Heart left ventricle (tissue), 16 donors: ENCODE results near the gene ACOT12. TPM values are rescaled to one million over a fixed set of nuclear protein-coding genes. Genes with fewer than 3 reads are reported as not detected.

Experiments used
- ATAC-seq, 4 donors: fragments of 200-7000 bp; cut with Tn5 transposase; one replicate each; pipeline ENCODE4 v1.9.1; 2020 to 2022; ENCODE audit warnings: moderate library complexity in 4 of 4, mild to moderate bottlenecking in 3 of 4, moderate number of reproducible peaks in 1 of 4
- DNase-seq, 5 donors: peaks; one replicate each; pipeline ENCODE4 v3.0.0-alpha.2; 2020
- H3K27ac ChIP-seq, 12 donors: fragments of 200-600 bp; sonication (generic) in 4 of 12; one replicate each; pipeline versions ENCODE4 v1.5.0 to v1.8.0; 2016 to 2022; ENCODE audit warnings: mild to moderate bottlenecking in 2 of 12
- H3K27me3 ChIP-seq, 9 donors: fragments of 200-600 bp; sonication (generic) in 2 of 9; one replicate each; pipeline versions ENCODE4 v1.5.1 to v1.8.0; 2016 to 2022; ENCODE audit warnings: mild to moderate bottlenecking in 3 of 9
- H3K36me3 ChIP-seq, 9 donors: fragments of 200-600 bp; sonication (generic) in 2 of 9; one replicate each; pipeline versions ENCODE4 v1.5.0 to v1.8.0; 2018 to 2022; ENCODE audit warnings: mild to moderate bottlenecking in 2 of 9
- H3K4me1 ChIP-seq, 12 donors: fragments of 200-600 bp; sonication (generic) in 4 of 12; one replicate each; pipeline versions ENCODE4 v1.5.0 to v1.8.0; 2016 to 2022; ENCODE audit warnings: mild to moderate bottlenecking in 3 of 12
- H3K4me3 ChIP-seq, 12 donors: fragments of 200-600 bp; sonication (generic) in 4 of 12; one replicate each; pipeline versions ENCODE4 v1.5.0 to v1.8.0; 2017 to 2022; ENCODE audit warnings: mild to moderate bottlenecking in 9 of 12, moderate library complexity in 4 of 12
- H3K9me3 ChIP-seq, 12 donors: fragments of 200-600 bp; sonication (generic) in 4 of 12; one replicate each; pipeline versions ENCODE4 v1.5.0 to v1.8.0; 2016 to 2022; ENCODE audit warnings: mild to moderate bottlenecking in 1 of 12
- CTCF ChIP-seq, 12 donors: fragments of 200-600 bp; sonication (generic) in 4 of 12; IDR thresholded peaks; one replicate each; pipeline versions ENCODE4 v1.5.0 to v1.8.0; 2018 to 2022; ENCODE audit warnings: antibody characterized with exemption in 12 of 12, mild to moderate bottlenecking in 5 of 12
- POLR2A ChIP-seq, 2 donors: fragments of 450-650 bp; IDR thresholded peaks; one replicate each; pipeline ENCODE4 v1.6.1; 2017; ENCODE audit warnings: antibody characterized with exemption in 2 of 2, mild to moderate bottlenecking in 2 of 2, moderate library complexity in 2 of 2
- WGBS, 4 donors: extraction: QIAGEN DNeasy Blood & Tissue Kit in 2 of 4; methylation state at CpG; one replicate each; pipeline versions ENCODE4 v1.1.5 to v1.1.7; 2013 to 2018; 5-methylcytosine and 5-hydroxymethylcytosine counted together
- intact Hi-C, 10 donors: fragments of 100-400 bp; cut with DNase I; formaldehyde crosslinking; loops; one replicate each; pipeline versions ENCODE4 v1.11.1 to v1.14.2; 2022
- polyA plus RNA-seq, 2 donors: library from polyadenylated mRNA; stranded (reverse); fragments of 200-250 nt; gene quantifications; one replicate each; pipeline ENCODE4 v1.2.3, GENCODE V29; 2013
- total RNA-seq, 9 donors: library from RNA; depleted of rRNA in 2 of 9; stranded (reverse); fragments of >200 nt in 2 of 9; fragmentation: NEBNext Ultra II Directional in 3 of 9; extraction: Animal tissue kit (Norgen Biotek cat#: 25700) in 3 of 9; gene quantifications; one replicate each; pipeline versions ENCODE4 v1.1.0 to v1.2.4, GENCODE V29; 2016 to 2023
- donor health status: ischemic (EF 13 %, LVEDD 7.1; RV severe dilation, severe dysfunction).
- donor health status: healthy with polysubstance abuse.
- donor health status: DM: no; HTN: yes; CAD: no.
- donor health status: DM: no; HTN: no; CAD: no.
- donor health status: ischemic (EF 25% LVEDD 6.9; RV normal size, moderate dysfunction).
- donor health status: ischemic (EF 25% LVEDD 5.7; RV mildly dilated, moderate dysfunction).
- donor health status: healthy.
- donor health status: DM: yes; HTN: yes; CAD: no.
- donor health status: ischemic (EF 35%, LVEDD 5.7; RV mildly dilated, moderate dysfunction).
- donor health status: nonischemic (EF 11% LVEDD 7.7; RV severe dilation, severe dysfunction).
- donor health status: DM: yes; HTN: yes; CAD: no.
- donor health status: PGD.
- donor health status: ischemic (EF 29% LVEDD 5.4; RV normal size, mild dysfunction).
- donor health status: nonischemic (EF 23%, LVEDD 6.1; RV moderate dilation, normal function).

Gene ACOT12
- total and polyA plus RNA-seq, 11 donors = not detected

- intact Hi-C loops = no loop called here
- no peak for ATAC-seq
- H3K27ac ChIP-seq = no peak overlapping the region
- 89 to 93% (median 91%) methylated on average over 4 of the region's 4 CpGs for whole genome bisulfite sequencing, 4 donors
- peaks cover 0 to 23% (median 14%) of the 10 kb centered on the region in 12 donors for H3K9me3 ChIP-seq
- no peak for DNase-seq
- TF ChIP-seq CTCF (IDR thresholded peaks at IDR 0.05) (no peak), POLR2A (IDR thresholded peaks at IDR 0.05) (no peak)
- no peaks in the 10 kb centered on the region for H3K27me3 ChIP-seq
- no peaks in the 10 kb centered on the region for H3K4me1 ChIP-seq
- no peak overlapping the region for H3K4me3 ChIP-seq
- H3K36me3 ChIP-seq = peaks cover 0 to 21% (median 0%) of the 10 kb centered on the region in 9 donors
Observed at GRCh38 chr5:81288021-81288433, 105.9 kb downstream of the ACOT12 start.

GRCh38 chr5:81286059-81286617 is 107.8 kb downstream of the ACOT12 start:
- Histone ChIP-seq H3K9me3 (peaks cover 0 to 10% (median 0%) of the 10 kb centered on the region in 12 donors), H3K4me3 (no peak overlapping the region), H3K27ac (no peak overlapping the region), H3K4me1 (no peaks in the 10 kb centered on the region), H3K36me3 (peaks cover 0 to 8% (median 0%) of the 10 kb centered on the region in 9 donors), H3K27me3 (no peaks in the 10 kb centered on the region)
- intact Hi-C loops = no loop called here
- TF ChIP-seq CTCF (IDR thresholded peaks at IDR 0.05) (no peak), POLR2A (IDR thresholded peaks at IDR 0.05) (no peak)
- no peak for DNase-seq
- no peak for ATAC-seq
- 65 to 84% (median 80%) methylated on average over 3 of the region's 3 CpGs for WGBS, 4 donors

GRCh38 chr5:81283976-81284375 is 110.0 kb downstream of the ACOT12 start:
- WGBS, 4 donors = 85 to 100% (median 98%) methylated on average over 1 of the region's 1 CpG
- TF ChIP-seq CTCF (IDR thresholded peaks at IDR 0.05) (no peak), POLR2A (IDR thresholded peaks at IDR 0.05) (no peak)
- H3K4me1 ChIP-seq = no peaks in the 10 kb centered on the region
- intact Hi-C loops = no loop called here
- no peaks in the 10 kb centered on the region for H3K27me3 ChIP-seq
- ATAC-seq = no peak
- no peak overlapping the region for H3K4me3 ChIP-seq
- peaks cover 0 to 9% (median 0%) of the 10 kb centered on the region in 12 donors for H3K9me3 ChIP-seq
- no peak for DNase-seq
- H3K27ac ChIP-seq = no peak overlapping the region
- peaks cover 0 to 5% (median 0%) of the 10 kb centered on the region in 9 donors for H3K36me3 ChIP-seq

Other genes starting within 250 kb of the ACOT12 start
- 1,000 to 10,000 TPM in 8 of 9 donors, 100 to 1,000 TPM in 1; 890 to 3,872 (median 1,758) TPM for gene CKMT2, start 160.8 kb downstream of the ACOT12 start, total RNA-seq
- 1,000 to 10,000 TPM; 1,102 to 2,805 TPM for gene CKMT2, start 160.8 kb downstream of the ACOT12 start, polyA plus RNA-seq
- gene ZCCHC9, start 92.5 kb downstream of the ACOT12 start, total RNA-seq = 10 to 100 TPM in 8 of 9 donors, 1 to 10 TPM in 1; 6.5 to 16.2 (median 11.1) TPM
- gene ZCCHC9, start 92.5 kb downstream of the ACOT12 start, polyA plus RNA-seq = 10 to 100 TPM; 12.0 to 13.8 TPM